Glomerular visceral epithelial cell (primary cell): ENCODE data around the gene AP3D1.
"Not testable (repeated sequence)": the region's sequence is repeated elsewhere in the genome, so short reads cannot be mapped to it uniquely, and the experiment has no call there.

Experiments used
- DNase-seq: peaks from one replicate; pipeline ENCODE4 v3.0.0-alpha.2; 2016; ENCODE audit errors: extremely low spot score

The AP3D1 gene

GRCh38 chr19:2151339-2152229 is at the start of gene AP3D1:
Gene AP3D1, minus strand, starts transcription at chr19:2151566. Its CDS starts 232 bp downstream, at chr19:2151334.
- peak; percentile 100 for DNase-seq

GRCh38 chr19:2200624-2201294 is 49.4 kb upstream of the AP3D1 start:
- not testable (repeated sequence) for DNase-seq

GRCh38 chr19:2199861-2200623 is 48.7 kb upstream of the AP3D1 start:
- no peak for DNase-seq

GRCh38 chr19:2199215-2199614 is 47.8 kb upstream of the AP3D1 start:
- DNase-seq: no peak

GRCh38 chr19:2198317-2198716 is 47.0 kb upstream of the AP3D1 start:
- DNase-seq: no peak

GRCh38 chr19:2197270-2197669 is 45.9 kb upstream of the AP3D1 start:
- DNase-seq: no peak

- DNase-seq: no peak
These were observed 44.5 kb upstream of the AP3D1 start for GRCh38 chr19:2195914-2196313.

GRCh38 chr19:2195361-2195760 is 44.0 kb upstream of the AP3D1 start:
- no peak for DNase-seq

- no peak for DNase-seq
These were observed 43.2 kb upstream of the AP3D1 start for GRCh38 chr19:2194513-2195078.

GRCh38 chr19:2193807-2194206 is 42.4 kb upstream of the AP3D1 start:
- no peak for DNase-seq

GRCh38 chr19:2192862-2193261 is 41.5 kb upstream of the AP3D1 start:
- DNase-seq: no peak

- no peak for DNase-seq
These were observed 40.3 kb upstream of the AP3D1 start for GRCh38 chr19:2191456-2192310.

GRCh38 chr19:2190848-2191455 is 39.6 kb upstream of the AP3D1 start:
- DNase-seq: no peak

GRCh38 chr19:2189880-2190279 is 38.5 kb upstream of the AP3D1 start:
- no peak for DNase-seq

- no peak for DNase-seq
These were observed 37.5 kb upstream of the AP3D1 start for GRCh38 chr19:2188708-2189385.

GRCh38 chr19:2187159-2187558 is 35.8 kb upstream of the AP3D1 start:
- no peak for DNase-seq

- DNase-seq: no peak
These were observed 34.9 kb upstream of the AP3D1 start for GRCh38 chr19:2186071-2186846.

- DNase-seq: no peak
These were observed 34.3 kb upstream of the AP3D1 start for GRCh38 chr19:2185734-2186070.

- no peak for DNase-seq
These were observed 33.1 kb upstream of the AP3D1 start for GRCh38 chr19:2184422-2184975.
